K562 (cell line): ENCODE results near the gene PHF12. TPM values are rescaled to one million over a fixed set of nuclear protein-coding genes. Genes with fewer than 3 reads are reported as not detected.
A peak's percentile ranks its signal among the peaks of the same experiment; 100 is the strongest.

Source experiments
- ATAC-seq: fragments of 200-7000 bp; cut with Tn5 transposase; 3 replicates; pipeline ENCODE4 v1.9.1; 2020; ENCODE audit warnings: moderate library complexity
- BruUV-seq: library from RNA; stranded (reverse); fragments of 400-500 nt; replicated peaks from 2 replicates; lab custom pipeline; 2021; lab: Mats Ljungman, UMichigan
- CTCF ChIA-PET: fragments of 300-600 bp; formaldehyde crosslinking; extraction: SDS; loops from one replicate; lab custom pipeline; 2021; ENCODE audit warnings: low intra/inter-chr PET ratio; lab: Yijun Ruan, JAX
- POLR2A ChIA-PET: fragments of 300-600, 350-650 bp; sonication (Branson Sonifier 250); formaldehyde crosslinking; extraction: SDS; loops from one replicate; lab custom pipeline; 2021; ENCODE audit warnings: antibody characterized with exemption, inconsistent platforms; lab: Yijun Ruan, JAX
- DNase-seq, 4 experiments: peaks; one replicate each; pipeline versions ENCODE4 v3.0.0 to v3.0.0-alpha.2; 2011 to 2018; ENCODE audit warnings: low spot score in 3 of 4, mixed read lengths in 3 of 4; ENCODE audit errors: extremely low read depth in 1 of 4
- FAIRE-seq: peaks from 2 replicates; lab custom pipeline; 2011; peaks lifted over from hg19 to GRCh38; lab: Jason Lieb, UNC
- H2AFZ ChIP-seq: 2 replicates; pipeline ENCODE4 v1.6.0; 2011; ENCODE audit warnings: low read depth, low read length, control low read depth, inconsistent platforms
- H3K27ac ChIP-seq: fragments of 200-600 bp; 3 replicates; pipeline ENCODE4 v1.8.0; 2011; ENCODE audit warnings: low read depth, mild to moderate bottlenecking, control low read depth, inconsistent platforms, low read length, moderate library complexity, mixed read lengths; ENCODE audit errors: extremely low read depth
- H3K27me3 ChIP-seq, 2 experiments: fragments of 300-600 bp in 1 of 2; 2 replicates in 1 of 2; 3 replicates in 1 of 2; pipeline versions ENCODE4 v1.6.0 to v1.8.0; 2011; ENCODE audit warnings: inconsistent platforms in 2 of 2, low read length in 2 of 2, mild to moderate bottlenecking in 1 of 2, mixed read lengths in 1 of 2, moderate library complexity in 1 of 2; ENCODE audit not compliant: control insufficient read depth in 2 of 2, insufficient read depth in 2 of 2
- H3K36me3 ChIP-seq: fragments of 300-600 bp; 3 replicates; pipeline ENCODE4 v1.8.0; 2011; ENCODE audit warnings: mild to moderate bottlenecking, low read length, inconsistent platforms; ENCODE audit not compliant: control insufficient read depth, insufficient read depth
- H3K4me1 ChIP-seq, 2 experiments: fragments of 200-600 bp in 1 of 2; replicated peaks in 1 of 2; 2 replicates in 1 of 2; 3 replicates in 1 of 2; pipeline versions ENCODE4 v1.5.1 to v1.8.0; 2011; ENCODE audit warnings: inconsistent platforms in 2 of 2, low read length in 2 of 2, mild to moderate bottlenecking in 1 of 2, mixed read lengths in 1 of 2, moderate library complexity in 1 of 2; ENCODE audit not compliant: control insufficient read depth in 2 of 2, insufficient read depth in 2 of 2
- H3K4me2 ChIP-seq: 2 replicates; pipeline ENCODE4 v1.6.1; 2011; ENCODE audit warnings: low read length, control low read depth, inconsistent platforms, mixed read lengths; ENCODE audit not compliant: insufficient read depth
- H3K4me3 ChIP-seq: fragments of 200-600 bp; sonication (generic), shearing (Covaris generic); 2 replicates; pipeline ENCODE4 v1.5.1; 2016; ENCODE audit warnings: control low read depth, inconsistent platforms
- H3K79me2 ChIP-seq: fragments of 200-600 bp; 3 replicates; pipeline ENCODE4 v1.8.0; 2011; ENCODE audit warnings: low read length, inconsistent platforms; ENCODE audit not compliant: control insufficient read depth, insufficient read depth
- H3K9ac ChIP-seq, 2 experiments: 2 replicates each; pipeline versions ENCODE4 v1.6.0 to v1.6.1; 2011; ENCODE audit warnings: low read depth in 2 of 2, low read length in 2 of 2, control low read depth in 1 of 2, inconsistent platforms in 1 of 2, mild to moderate bottlenecking in 1 of 2, mixed read lengths in 1 of 2; ENCODE audit not compliant: insufficient read depth in 1 of 2
- H3K9me1 ChIP-seq: one replicate; pipeline ENCODE4 v1.6.0; 2011; ENCODE audit warnings: inconsistent platforms, mild to moderate bottlenecking, low read length, moderate library complexity; ENCODE audit not compliant: control insufficient read depth, insufficient read depth
- H3K9me3 ChIP-seq: replicated peaks from 2 replicates; pipeline ENCODE4 v1.5.1; 2011; ENCODE audit warnings: low read depth, low read length, inconsistent platforms; ENCODE audit not compliant: control insufficient read depth, insufficient read depth
- H4K20me1 ChIP-seq: replicated peaks from 2 replicates; pipeline ENCODE4 v1.6.1; 2011; ENCODE audit warnings: low read length, inconsistent platforms, mixed read lengths; ENCODE audit not compliant: control insufficient read depth, insufficient read depth
- CBFA2T3 ChIP-seq: fragments of 450-650 bp; IDR thresholded peaks from 2 replicates; pipeline ENCODE4 v1.6.1; 2017
- ESRRA ChIP-seq: fragments of 450-650 bp; IDR thresholded peaks from 2 replicates; pipeline ENCODE4 v1.6.1; 2014; ENCODE audit warnings: low read depth, mild to moderate bottlenecking, moderate library complexity, borderline replicate concordance
- KDM1A ChIP-seq, 2 experiments: fragments of 450-650 bp; IDR thresholded peaks; 2 replicates each; pipeline ENCODE4 v1.6.1; 2016; ENCODE audit warnings: mild to moderate bottlenecking in 2 of 2
- RCOR1 ChIP-seq, 2 experiments: IDR thresholded peaks; 2 replicates each; pipeline ENCODE4 v1.6.1; 2012; ENCODE audit warnings: low read depth in 2 of 2, low read length in 2 of 2, borderline replicate concordance in 1 of 2, improper control_type of control experiment in 1 of 2
- U2AF1 ChIP-seq: fragments of 200-400 bp; formaldehyde crosslinking; optimal IDR thresholded peaks from 2 replicates; pipeline ENCODE3; 2017; ENCODE audit warnings: mild to moderate bottlenecking, low read depth, low read length, moderate library complexity
- WGBS: fragments of 100-300 bp; shearing (Covaris generic); methylation state at CpG from one replicate; pipeline ENCODE4 v1.1.6; 2016; ENCODE audit warnings: low coverage, mixed read lengths; ENCODE audit not compliant: insufficient coverage; ENCODE audit errors: missing lambda C conversion rate; 5-methylcytosine and 5-hydroxymethylcytosine counted together
- in situ Hi-C: fragments of 300-500 bp; cut with MboI; formaldehyde crosslinking; loops from 4 replicates; pipeline ENCODE4 v1.15.0; 2018; ENCODE audit warnings: inconsistent platforms, mixed read lengths
- intact Hi-C: fragments of 100-400 bp; cut with micrococcal nuclease; formaldehyde crosslinking; loops from 2 replicates; pipeline ENCODE4 v1.14.2; 2022
- polyA plus RNA-seq, 8 experiments: library from polyadenylated mRNA; depleted of rRNA in 4 of 8; stranded (reverse) in 5 of 8; unstranded in 3 of 8; fragments of >200 nt; fragmentation: Nextera tagmentation in 2 of 8; fragmentation: Illumina TruSeq in 1 of 8; extraction: Ambion mirVana in 2 of 8; extraction: Trizol in 1 of 8; gene quantifications; 2 replicates each; pipeline versions ENCODE4 v1.2.1 to v1.2.3, GENCODE V29; 2011 to 2014; ENCODE audit warnings: inconsistent platforms in 1 of 8, missing spikeins in 1 of 8
- total RNA-seq, 7 experiments: library from RNA; depleted of rRNA in 6 of 7; stranded (reverse); fragments of >200 nt in 6 of 7; fragmentation: Illumina TruSeq in 2 of 7; extraction: Trizol in 2 of 7; gene quantifications; 2 replicates each; pipeline versions ENCODE4 v1.2.1 to v1.2.3, GENCODE V29; 2011 to 2021; ENCODE audit warnings: low replicate concordance in 1 of 7
- TF ChIP-seq, protein P1 (sequence below), 2 experiments: fragments of 250-450 bp in 1 of 2; fragments of 450-650 bp in 1 of 2; sonication (Bioruptor Pico) in 1 of 2; IDR thresholded peaks; 2 replicates each; pipeline versions ENCODE4 v1.6.1 to v1.8.0; 2016 to 2021; ENCODE audit warnings: mild to moderate bottlenecking in 2 of 2, moderate library complexity in 2 of 2, missing compliant biosample characterization in 1 of 2, missing genetic modification characterization in 1 of 2

Gene PHF12
- total and polyA plus RNA-seq, 9 of the 15 experiments (the other 6 are each of a cell fraction or from before 2014, with no cell fraction given): 0.82 to 31.3 (median 13.5) TPM

DNA sequence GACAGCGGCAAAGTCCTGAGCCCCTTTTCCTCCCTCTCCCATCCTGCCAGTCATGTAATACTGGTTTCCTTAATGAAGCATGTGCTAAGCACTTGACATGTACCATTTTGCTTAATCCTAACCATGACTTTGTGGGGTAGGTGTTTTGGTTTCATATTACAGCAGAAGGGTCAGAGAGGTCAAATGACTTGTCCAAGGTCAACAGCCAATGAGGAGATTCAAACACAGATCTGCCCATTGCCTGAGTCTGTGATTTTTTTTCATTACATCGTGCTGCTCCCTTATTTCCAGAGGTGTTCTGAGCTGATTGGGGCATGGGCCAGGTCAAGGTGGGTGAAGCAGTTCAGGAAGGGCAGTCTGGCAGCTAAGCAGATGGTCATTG is 17.6 kb upstream of the PHF12 start:
- CTCF ChIA-PET: no interaction called here
- WGBS: 0% methylated on average over 2 of the region's 2 CpGs
- H3K9ac ChIP-seq: no peak overlapping the region
- peak; percentile 32 for FAIRE-seq
- no peak overlapping the region for H3K4me3 ChIP-seq
- H3K79me2 ChIP-seq: no peaks in the 10 kb centered on the region
- H3K9me1 ChIP-seq: no peaks in the 10 kb centered on the region
- ATAC-seq: no peak
- intact Hi-C loops: no loop called here
- POLR2A ChIA-PET: interaction anchor here (1.9 kb wide), 1 partner anchor 15 kb away, joined by 4 read pairs; no protein-coding TSS in a partner anchor
- H4K20me1 ChIP-seq: peaks cover 23% of the 10 kb centered on the region
- H3K36me3 ChIP-seq: no peaks in the 10 kb centered on the region
- peak in 1 of 4 experiments; percentile 16 for DNase-seq
- peaks cover 0 to 3% of the 10 kb centered on the region in 2 experiments; a peak in 2 of 5 replicates for H3K4me1 ChIP-seq
- no peak overlapping the region for H3K4me2 ChIP-seq
- H3K27ac ChIP-seq: no peak overlapping the region
- no peaks in the 10 kb centered on the region for H3K9me3 ChIP-seq
- TF ChIP-seq U2AF1: no peak
- TF ChIP-seq, protein P1, sequence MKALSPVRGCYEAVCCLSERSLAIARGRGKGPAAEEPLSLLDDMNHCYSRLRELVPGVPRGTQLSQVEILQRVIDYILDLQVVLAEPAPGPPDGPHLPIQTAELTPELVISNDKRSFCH (CRISPR knock-in tag; IDR thresholded peaks at IDR 0.05): no peak
- TF ChIP-seq, protein P1 (tag; IDR thresholded peaks at IDR 0.05): no peak
- TF ChIP-seq RCOR1 (IDR thresholded peaks at IDR 0.05; ENCODE audit: borderline replicate concordance in 1 of 2, low read depth in 2 of 2, low read length in 2 of 2): peak in 1 of 2 experiments; percentile 63; a peak in 1 of 4 replicates
- peak; percentile 70 for TF ChIP-seq ESRRA
- peak; percentile 27; the same call in 1 of the 2 replicates for TF ChIP-seq CBFA2T3
- peak; percentile 89 to 92; a peak in 3 of 4 replicates for TF ChIP-seq KDM1A (IDR thresholded peaks at IDR 0.05)
- TF ChIP-seq, all 486 proteins: peak for 4
- Histone ChIP-seq H3K27me3 (peaks cover 30 to 58% of the 10 kb centered on the region in 2 experiments; a peak in 4 of 5 replicates), H2AFZ (no peak overlapping the region)
- BruUV-seq: no TSS peak
- in situ Hi-C loops: loop anchor here (5.0 kb wide), 1 partner anchor 138 kb away; no protein-coding TSS in a partner anchor
